HG02588 (cell line): ENCODE data around the gene MFSD6L.

Source experiments
- ATAC-seq: cut with Tn5 transposase; IDR thresholded peaks from one replicate; pipeline ENCODE4 v1.9.1; 2021; ENCODE audit warnings: mild to moderate bottlenecking, moderate library complexity; ENCODE audit not compliant: unreplicated experiment

The MFSD6L gene

GRCh38 chr17:8794636-8795035 is 4.5 kb downstream of the MFSD6L start:
- no peak for ATAC-seq

- ATAC-seq, result no peak
These were observed 5.5 kb downstream of the MFSD6L start for GRCh38 chr17:8793649-8794048.

GRCh38 chr17:8792646-8793045 is 6.5 kb downstream of the MFSD6L start:
- no peak for ATAC-seq

GRCh38 chr17:8791910-8792270 is 7.3 kb downstream of the MFSD6L start:
- ATAC-seq, result no peak

- ATAC-seq, result no peak
These were observed 7.8 kb downstream of the MFSD6L start for GRCh38 chr17:8791248-8791909.

- no peak for ATAC-seq
These were observed 9.4 kb downstream of the MFSD6L start for GRCh38 chr17:8789743-8790142.

- no peak for ATAC-seq
These were observed 10.2 kb downstream of the MFSD6L start for GRCh38 chr17:8788998-8789397.

GRCh38 chr17:8785547-8786413 is 13.4 kb downstream of the MFSD6L start:
- no peak for ATAC-seq

GRCh38 chr17:8782176-8782575 is 17.0 kb downstream of the MFSD6L start:
- ATAC-seq, result no peak

GRCh38 chr17:8781776-8782175 is 17.4 kb downstream of the MFSD6L start:
- ATAC-seq, result no peak

GRCh38 chr17:8776881-8777280 is 22.3 kb downstream of the MFSD6L start:
- ATAC-seq, result no peak

- ATAC-seq, result no peak
These were observed 22.9 kb downstream of the MFSD6L start for GRCh38 chr17:8776248-8776647.

- no peak for ATAC-seq
These were observed 32.4 kb downstream of the MFSD6L start for GRCh38 chr17:8766731-8767130.

GRCh38 chr17:8762012-8762411 is 37.2 kb downstream of the MFSD6L start:
- no peak for ATAC-seq

- ATAC-seq, result no peak
These were observed 41.0 kb downstream of the MFSD6L start, which contains the start of gene SPDYE4 for GRCh38 chr17:8758137-8758596. Gene SPDYE4, minus strand, starts transcription at chr17:8758546. Its CDS starts 164 bp downstream, at chr17:8758382.

- ATAC-seq, result no peak
These were observed 42.0 kb downstream of the MFSD6L start for GRCh38 chr17:8757189-8757588.

GRCh38 chr17:8755590-8756255 is 43.4 kb downstream of the MFSD6L start:
- ATAC-seq, result no peak

- no peak for ATAC-seq
These were observed 44.3 kb downstream of the MFSD6L start for GRCh38 chr17:8754890-8755289.

GRCh38 chr17:8753976-8754440 is 45.2 kb downstream of the MFSD6L start:
- no peak for ATAC-seq

- ATAC-seq, result no peak
These were observed 45.8 kb downstream of the MFSD6L start for GRCh38 chr17:8753136-8753975.

GRCh38 chr17:8749616-8750015 is 49.5 kb downstream of the MFSD6L start:
- no peak for ATAC-seq
